Natural killer cell (primary cell): ENCODE results near the gene RBM47. TPM values are rescaled to one million over a fixed set of nuclear protein-coding genes. Genes with fewer than 3 reads are reported as not detected.

Experiments
- ATAC-seq, 3 donors: fragments of 150-1000 bp in 2 of 3; fragments of 200-7000 bp in 1 of 3; cut with Tn5 transposase; 1 replicate in 1 of 3; 2 replicates in 2 of 3; pipeline ENCODE4 v1.10.0; 2021; ENCODE audit warnings: mild to moderate bottlenecking in 2 of 3, moderate library complexity in 2 of 3
- DNase-seq, 2 donors: peaks; one replicate each; pipeline versions ENCODE4 v3.0.0 to v3.0.0-alpha.2; 2013 to 2021; ENCODE audit warnings: mixed read lengths in 1 of 2
- H3K27ac ChIP-seq: one replicate; pipeline ENCODE4 v1.5.1; 2013; ENCODE audit warnings: mild to moderate bottlenecking, low read length
- H3K27me3 ChIP-seq: one replicate; pipeline ENCODE4 v1.6.1; 2013; ENCODE audit warnings: low read length; ENCODE audit not compliant: control insufficient read depth, insufficient read depth
- H3K36me3 ChIP-seq: one replicate; pipeline ENCODE4 v1.6.1; 2013; ENCODE audit warnings: low read length; ENCODE audit not compliant: control insufficient read depth, insufficient read depth
- H3K4me1 ChIP-seq: one replicate; pipeline ENCODE4 v1.6.1; 2013; ENCODE audit warnings: low read length; ENCODE audit not compliant: control insufficient read depth, insufficient read depth
- H3K4me3 ChIP-seq: one replicate; pipeline ENCODE4 v1.5.1; 2013; ENCODE audit warnings: low read length
- H3K9me3 ChIP-seq: one replicate; pipeline ENCODE4 v1.6.1; 2013; ENCODE audit warnings: low read length; ENCODE audit not compliant: control insufficient read depth, insufficient read depth
- H3K27ac Mint-ChIP-seq, 2 donors: one replicate each; pipeline ENCODE4 v1.8.0; 2022; ENCODE audit warnings: mild to moderate bottlenecking in 2 of 2, mixed read lengths in 2 of 2, moderate library complexity in 1 of 2
- H3K27me3 Mint-ChIP-seq, 2 donors: one replicate each; pipeline ENCODE4 v1.8.0; 2022; ENCODE audit warnings: low read depth in 2 of 2, mixed read lengths in 2 of 2
- H3K36me3 Mint-ChIP-seq: one replicate; pipeline ENCODE4 v1.8.0; 2022; ENCODE audit warnings: mixed read lengths
- H3K4me1 Mint-ChIP-seq, 2 donors: one replicate each; pipeline ENCODE4 v1.8.0; 2022; ENCODE audit warnings: mixed read lengths in 2 of 2
- H3K4me3 Mint-ChIP-seq: one replicate; pipeline ENCODE4 v1.8.0; 2022; ENCODE audit warnings: mild to moderate bottlenecking, moderate library complexity, mixed read lengths
- H3K9me3 Mint-ChIP-seq, 2 donors: one replicate each; pipeline ENCODE4 v1.8.0; 2022; ENCODE audit warnings: mixed read lengths in 2 of 2
- WGBS: methylation state at CpG from one replicate; pipeline ENCODE4 v1.1.7; 2013; ENCODE audit warnings: missing lambda C conversion rate; ENCODE audit not compliant: insufficient coverage; 5-methylcytosine and 5-hydroxymethylcytosine counted together
- intact Hi-C: fragments of 100-400 bp; cut with micrococcal nuclease; formaldehyde crosslinking; loops from one replicate; pipeline ENCODE4 v1.14.2; 2022
- total RNA-seq, 4 donors: library from RNA; stranded (reverse); fragments of 120-200 nt in 1 of 4; gene quantifications; one replicate each; pipeline versions ENCODE4 v1.2.3 to v1.2.4, GENCODE V29; 2013 to 2022
- TF ChIP-seq, protein P1 (sequence below): fragments of 200-600 bp; IDR thresholded peaks from one replicate; pipeline ENCODE4 v1.8.0; 2022; ENCODE audit warnings: antibody characterized with exemption

Gene RBM47
- total RNA-seq, 3 donors from 2014 or later (not counting 1 experiment from before 2014, with no cell fraction given), result 2.0 to 7.7 (median 3.9) TPM

DNA sequence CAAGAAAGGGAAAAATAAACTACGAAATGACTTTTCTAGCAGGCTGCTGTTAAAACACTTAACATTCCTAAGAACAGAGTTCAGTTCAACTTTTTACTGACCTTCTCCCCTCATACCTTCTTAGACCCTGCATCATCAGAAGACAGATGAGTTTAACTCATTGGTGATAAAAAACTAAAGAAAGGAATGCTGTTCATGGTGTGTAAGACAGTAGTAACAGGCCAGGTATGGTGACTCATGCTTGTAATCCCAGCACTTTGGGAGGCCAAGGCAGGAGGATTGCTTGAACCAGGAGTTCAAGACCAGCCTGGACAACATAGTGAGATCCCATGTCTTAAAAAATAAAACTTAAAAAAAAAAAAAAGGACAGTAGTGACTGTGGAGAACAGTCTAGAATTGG, 16.2 kb downstream of the RBM47 start:
- no CpG with 5 or more reads among the region's 1 CpG for WGBS
- Histone ChIP-seq H3K4me1 (no peaks in the 10 kb centered on the region), H3K9me3 (no peaks in the 10 kb centered on the region), H3K27ac (no peak overlapping the region), H3K4me3 (no peak overlapping the region), H3K27me3 (no peaks in the 10 kb centered on the region), H3K36me3 (no peaks in the 10 kb centered on the region)
- intact Hi-C loops, result no loop called here
- no peak overlapping the region for H3K4me3 Mint-ChIP-seq
- peaks cover 0 to 3% of the 10 kb centered on the region in 2 donors for H3K27me3 Mint-ChIP-seq
- no peaks in the 10 kb centered on the region for H3K9me3 Mint-ChIP-seq
- no peaks in the 10 kb centered on the region for H3K36me3 Mint-ChIP-seq
- H3K27ac Mint-ChIP-seq, result no peak overlapping the region
- ATAC-seq (no peak), DNase-seq (no peak)
- TF ChIP-seq, protein P1, sequence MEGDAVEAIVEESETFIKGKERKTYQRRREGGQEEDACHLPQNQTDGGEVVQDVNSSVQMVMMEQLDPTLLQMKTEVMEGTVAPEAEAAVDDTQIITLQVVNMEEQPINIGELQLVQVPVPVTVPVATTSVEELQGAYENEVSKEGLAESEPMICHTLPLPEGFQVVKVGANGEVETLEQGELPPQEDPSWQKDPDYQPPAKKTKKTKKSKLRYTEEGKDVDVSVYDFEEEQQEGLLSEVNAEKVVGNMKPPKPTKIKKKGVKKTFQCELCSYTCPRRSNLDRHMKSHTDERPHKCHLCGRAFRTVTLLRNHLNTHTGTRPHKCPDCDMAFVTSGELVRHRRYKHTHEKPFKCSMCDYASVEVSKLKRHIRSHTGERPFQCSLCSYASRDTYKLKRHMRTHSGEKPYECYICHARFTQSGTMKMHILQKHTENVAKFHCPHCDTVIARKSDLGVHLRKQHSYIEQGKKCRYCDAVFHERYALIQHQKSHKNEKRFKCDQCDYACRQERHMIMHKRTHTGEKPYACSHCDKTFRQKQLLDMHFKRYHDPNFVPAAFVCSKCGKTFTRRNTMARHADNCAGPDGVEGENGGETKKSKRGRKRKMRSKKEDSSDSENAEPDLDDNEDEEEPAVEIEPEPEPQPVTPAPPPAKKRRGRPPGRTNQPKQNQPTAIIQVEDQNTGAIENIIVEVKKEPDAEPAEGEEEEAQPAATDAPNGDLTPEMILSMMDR, result no peak
- no peaks in the 10 kb centered on the region for H3K4me1 Mint-ChIP-seq

DNA sequence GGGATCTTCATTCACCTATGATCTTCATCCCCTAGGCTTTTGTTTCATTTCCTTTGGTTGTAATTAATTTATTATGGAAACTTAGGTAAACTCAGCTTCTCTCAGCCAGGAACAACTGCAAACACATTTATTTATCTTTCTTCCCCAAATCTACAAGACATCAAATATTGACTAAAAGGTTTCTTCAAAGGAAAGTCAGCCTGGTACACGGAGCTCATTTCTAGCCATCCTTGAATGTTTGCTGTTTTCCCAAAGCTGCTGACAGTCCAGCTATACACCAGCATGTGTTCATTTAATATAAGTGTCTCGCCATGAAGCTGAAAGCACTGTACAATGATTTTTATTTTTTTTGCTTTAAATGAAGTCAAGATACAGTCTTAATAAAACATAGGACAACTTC, 16.8 kb downstream of the RBM47 start:
- no peak for ATAC-seq
- Mint-ChIP-seq H3K27me3 (peaks cover 0 to 3% of the 10 kb centered on the region in 2 donors), H3K9me3 (no peaks in the 10 kb centered on the region), H3K4me3 (no peak overlapping the region), H3K4me1 (no peaks in the 10 kb centered on the region), H3K27ac (no peak overlapping the region), H3K36me3 (no peaks in the 10 kb centered on the region)
- intact Hi-C loops, result no loop called here
- no peaks in the 10 kb centered on the region for H3K36me3 ChIP-seq
- no peak overlapping the region for H3K27ac ChIP-seq
- H3K27me3 ChIP-seq, result no peaks in the 10 kb centered on the region
- H3K9me3 ChIP-seq, result no peaks in the 10 kb centered on the region
- TF ChIP-seq, protein P1, result no peak
- WGBS, result 88% methylated on average over 1 of the region's 2 CpGs
- no peak overlapping the region for H3K4me3 ChIP-seq
- DNase-seq, result no peak
- H3K4me1 ChIP-seq, result no peaks in the 10 kb centered on the region

DNA sequence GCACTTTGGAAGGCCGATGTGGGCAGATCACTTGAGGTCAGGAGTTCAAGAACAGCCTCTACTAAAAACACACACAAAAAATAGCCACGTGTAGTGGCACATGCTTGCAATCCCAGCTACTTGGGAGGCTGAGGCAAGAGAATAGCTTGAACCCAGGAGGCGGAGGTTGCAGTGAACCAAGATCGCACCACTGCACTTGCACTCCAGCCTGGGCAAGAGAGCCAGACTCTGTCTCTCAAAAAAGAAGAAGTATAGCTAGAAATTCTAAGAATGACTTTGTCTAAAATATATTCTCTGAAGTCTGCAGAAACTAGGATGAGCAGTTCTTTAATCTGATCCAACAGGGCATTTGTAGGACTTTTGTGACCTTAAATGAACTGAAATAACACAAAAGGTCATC, 17.4 kb downstream of the RBM47 start:
- no peak overlapping the region for H3K27ac ChIP-seq

DNA sequence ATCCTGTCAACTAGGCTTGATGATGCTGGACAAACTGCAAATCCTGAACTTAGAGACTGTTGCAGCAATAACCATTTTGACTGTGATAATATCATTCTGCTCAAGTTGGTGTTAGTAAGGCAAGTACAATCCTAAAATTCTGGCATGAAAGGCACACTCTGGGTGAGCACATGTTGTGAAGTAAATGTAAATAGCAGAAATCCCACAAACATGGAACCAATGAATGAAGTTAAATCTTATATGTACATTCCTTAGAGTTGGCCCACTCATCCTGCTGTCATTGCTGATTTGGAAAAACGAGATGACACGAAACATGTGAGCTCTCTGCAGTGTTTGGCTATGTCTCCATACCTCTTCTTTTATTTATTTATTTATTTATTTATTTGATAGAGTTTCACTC, 21.0 kb downstream of the RBM47 start:
- Histone ChIP-seq H3K4me1 (no peaks in the 10 kb centered on the region), H3K27me3 (no peaks in the 10 kb centered on the region)
- H3K36me3 Mint-ChIP-seq, result no peaks in the 10 kb centered on the region

More for the DNA sequence above, 17.4 kb downstream of the RBM47 start:
- ATAC-seq (no peak), DNase-seq (no peak)
- Mint-ChIP-seq H3K4me3 (no peak overlapping the region), H3K9me3 (no peaks in the 10 kb centered on the region), H3K36me3 (no peaks in the 10 kb centered on the region), H3K27ac (no peak overlapping the region), H3K27me3 (peaks cover 0 to 3% of the 10 kb centered on the region in 2 donors), H3K4me1 (no peaks in the 10 kb centered on the region)
- no peaks in the 10 kb centered on the region for H3K27me3 ChIP-seq
- intact Hi-C loops, result no loop called here
- 86% methylated on average over 4 of the region's 4 CpGs for WGBS
- no peaks in the 10 kb centered on the region for H3K9me3 ChIP-seq
- no peak overlapping the region for H3K4me3 ChIP-seq
- TF ChIP-seq, protein P1, result no peak
- no peaks in the 10 kb centered on the region for H3K4me1 ChIP-seq
- H3K36me3 ChIP-seq, result no peaks in the 10 kb centered on the region

More for the DNA sequence above, 21.0 kb downstream of the RBM47 start:
- Mint-ChIP-seq H3K4me1 (no peaks in the 10 kb centered on the region), H3K4me3 (no peak overlapping the region), H3K9me3 (no peaks in the 10 kb centered on the region), H3K27me3 (peaks cover 0 to 10% of the 10 kb centered on the region in 2 donors), H3K27ac (no peak overlapping the region)
- TF ChIP-seq, protein P1, result no peak
- DNase-seq (no peak), ATAC-seq (no peak)
- intact Hi-C loops, result no loop called here
- Histone ChIP-seq H3K4me3 (no peak overlapping the region), H3K9me3 (no peaks in the 10 kb centered on the region), H3K36me3 (no peaks in the 10 kb centered on the region), H3K27ac (no peak overlapping the region)
- 100% methylated on average over 1 of the region's 2 CpGs for WGBS
